ENCODE data around the gene ARID1B.

- TF ChIP-seq CTCF (IDR thresholded peaks at IDR 0.05) (no peak), EZH2phosphoT487 (IDR thresholded peaks at IDR 0.05) (no peak)
Observed at GRCh38 chr6:156804402-156804801, 27.2 kb downstream of the ARID1B start.

Data from neural progenitor cell (in vitro differentiated cells).